GM23338 (cell line): Measurements from ENCODE around the gene VSIG10L2. TPM values are rescaled to one million over a fixed set of nuclear protein-coding genes. Genes with fewer than 3 reads are reported as not detected.

Experiments used
- ATAC-seq: fragments of 200-7000 bp; cut with Tn5 transposase; 3 replicates; pipeline ENCODE4 v1.9.1; 2020
- DNase-seq: peaks from one replicate; pipeline ENCODE4 v3.0.0-alpha.2; 2015; ENCODE audit warnings: low spot score
- H2AFZ ChIP-seq: fragments of 200-600 bp; sonication (generic); 2 replicates; pipeline ENCODE4 v1.8.0; 2016; ENCODE audit warnings: antibody characterized with exemption, mild to moderate bottlenecking, moderate library complexity
- H3F3A ChIP-seq: fragments of 200-600 bp; sonication (generic); replicated peaks from 2 replicates; pipeline ENCODE4 v1.8.0; 2017; ENCODE audit warnings: antibody characterized with exemption, mixed run types, low read depth
- H3K27ac ChIP-seq: fragments of 200-600 bp; sonication (generic); 2 replicates; pipeline ENCODE4 v1.6.1; 2016; ENCODE audit warnings: low read depth
- H3K27me3 ChIP-seq: fragments of 200-600 bp; sonication (generic); 2 replicates; pipeline ENCODE4 v1.8.0; 2016; ENCODE audit warnings: mild to moderate bottlenecking, mixed run types, moderate library complexity; ENCODE audit not compliant: insufficient read depth
- H3K36me3 ChIP-seq: fragments of 200-600 bp; sonication (generic); 2 replicates; pipeline ENCODE4 v1.8.0; 2016; ENCODE audit warnings: mild to moderate bottlenecking; ENCODE audit not compliant: insufficient read depth
- H3K4me1 ChIP-seq: fragments of 200-600 bp; sonication (generic); 2 replicates; pipeline ENCODE4 v1.8.0; 2016; ENCODE audit warnings: mild to moderate bottlenecking, moderate library complexity; ENCODE audit not compliant: insufficient read depth
- H3K4me2 ChIP-seq: fragments of 200-600 bp; sonication (generic); 2 replicates; pipeline ENCODE4 v1.7.1; 2017; ENCODE audit warnings: mixed run types
- H3K4me3 ChIP-seq: fragments of 200-600 bp; sonication (generic); 2 replicates; pipeline ENCODE4 v1.6.1; 2016; ENCODE audit warnings: mixed run types
- H3K79me2 ChIP-seq: fragments of 200-600 bp; sonication (generic); replicated peaks from 2 replicates; pipeline ENCODE4 v1.8.0; 2017; ENCODE audit warnings: mild to moderate bottlenecking; ENCODE audit not compliant: insufficient read depth
- H3K9me2 ChIP-seq: fragments of 200-600 bp; sonication (generic); 2 replicates; pipeline ENCODE4 v1.8.0; 2017; ENCODE audit not compliant: insufficient read depth
- H4K20me1 ChIP-seq: fragments of 200-600 bp; sonication (generic); replicated peaks from 2 replicates; pipeline ENCODE4 v1.8.0; 2017; ENCODE audit warnings: mild to moderate bottlenecking; ENCODE audit not compliant: insufficient read depth
- H3K27ac Mint-ChIP-seq: 2 replicates; pipeline ENCODE4 v1.8.0; 2020; ENCODE audit warnings: inconsistent platforms, mild to moderate bottlenecking, moderate library complexity, mixed read lengths
- H3K27me3 Mint-ChIP-seq: 3 replicates; pipeline ENCODE4 v1.8.0; 2022; ENCODE audit warnings: low read depth, mild to moderate bottlenecking, moderate library complexity, mixed read lengths, inconsistent platforms; ENCODE audit not compliant: insufficient read depth, poor library complexity
- H3K36me3 Mint-ChIP-seq: 3 replicates; pipeline ENCODE4 v1.8.0; 2021; ENCODE audit warnings: low read depth, mild to moderate bottlenecking, inconsistent platforms, moderate library complexity, mixed read lengths
- H3K4me1 Mint-ChIP-seq: 3 replicates; pipeline ENCODE4 v1.8.0; 2020; ENCODE audit warnings: mild to moderate bottlenecking, inconsistent platforms, mixed read lengths
- H3K4me3 Mint-ChIP-seq: 3 replicates; pipeline ENCODE4 v1.8.0; 2021; ENCODE audit warnings: moderate library complexity, mild to moderate bottlenecking, inconsistent platforms, mixed read lengths
- H3K9me3 Mint-ChIP-seq: 3 replicates; pipeline ENCODE4 v1.8.0; 2020; ENCODE audit warnings: moderate library complexity, mild to moderate bottlenecking, inconsistent platforms, mixed read lengths
- CREB1 ChIP-seq: fragments of 250-450 bp; sonication (Bioruptor Pico); IDR thresholded peaks from 2 replicates; pipeline ENCODE4 v1.5.0; 2020; ENCODE audit warnings: low read depth, mild to moderate bottlenecking, moderate library complexity
- EZH2 ChIP-seq: fragments of 200-600 bp; sonication (generic); IDR thresholded peaks from one replicate; pipeline ENCODE4 v1.8.0; 2017; ENCODE audit warnings: antibody characterized with exemption, mild to moderate bottlenecking, low read depth; ENCODE audit not compliant: unreplicated experiment
- EZH2phosphoT487 ChIP-seq: fragments of 200-600 bp; sonication (generic); IDR thresholded peaks from one replicate; pipeline ENCODE4 v1.8.1; 2018; ENCODE audit warnings: antibody characterized with exemption; ENCODE audit not compliant: unreplicated experiment
- JUNB ChIP-seq: IDR thresholded peaks from one replicate; pipeline ENCODE4 v1.6.1; 2016; ENCODE audit warnings: antibody characterized with exemption; ENCODE audit not compliant: unreplicated experiment
- NANOG ChIP-seq: IDR thresholded peaks from 2 replicates; pipeline ENCODE4 v1.6.1; 2016; ENCODE audit warnings: antibody characterized with exemption, borderline replicate concordance
- POLR2AphosphoS5 ChIP-seq: IDR thresholded peaks from 2 replicates; pipeline ENCODE4 v1.6.1; 2016; ENCODE audit warnings: antibody characterized with exemption, low read depth
- STAT1 ChIP-seq: IDR thresholded peaks from one replicate; pipeline ENCODE4 v1.6.1; 2016; ENCODE audit warnings: antibody characterized with exemption; ENCODE audit not compliant: unreplicated experiment
- ZNF114 ChIP-seq: fragments of 250-450 bp; sonication (Bioruptor Pico); IDR thresholded peaks from 2 replicates; pipeline ENCODE4 v1.5.0; 2020; ENCODE audit warnings: mild to moderate bottlenecking, moderate library complexity
- ZNF331 ChIP-seq: fragments of 250-450 bp; sonication (Bioruptor Pico); IDR thresholded peaks from 2 replicates; pipeline ENCODE4 v1.5.0; 2020; ENCODE audit warnings: low read depth, mild to moderate bottlenecking, moderate library complexity
- polyA plus RNA-seq: library from polyadenylated mRNA; unstranded; fragments of >200 nt; fragmentation: Nextera tagmentation; extraction: Ambion mirVana; gene quantifications from 2 replicates; pipeline ENCODE4 v1.2.1, GENCODE V29; 2016
- total RNA-seq: library from RNA; depleted of rRNA; stranded (reverse); fragments of >200 nt; shearing (Covaris generic); gene quantifications from 2 replicates; pipeline ENCODE4 v1.2.3, GENCODE V29; 2014
- TF ChIP-seq, protein P1 (sequence below), 2 experiments: fragments of 200-600 bp in 1 of 2; sonication (generic) in 1 of 2; conservative IDR thresholded peaks; 2 replicates each; pipeline versions ENCODE4 v1.5.1 to v1.6.1; 2016 to 2017; ENCODE audit warnings: antibody characterized with exemption in 2 of 2, low read depth in 2 of 2, mild to moderate bottlenecking in 2 of 2, moderate library complexity in 1 of 2
- TF ChIP-seq, protein P2 (sequence below): fragments of 250-450 bp; sonication (Bioruptor Pico); IDR thresholded peaks from 2 replicates; pipeline ENCODE4 v1.5.0; 2020; ENCODE audit warnings: mild to moderate bottlenecking, moderate library complexity
- TF ChIP-seq, protein P3 (sequence below): IDR thresholded peaks from one replicate; pipeline ENCODE4 v1.6.1; 2018; ENCODE audit warnings: antibody characterized with exemption; ENCODE audit not compliant: unreplicated experiment
- TF ChIP-seq, protein P4 (sequence below): IDR thresholded peaks from 2 replicates; pipeline ENCODE4 v1.6.1; 2016; ENCODE audit warnings: antibody characterized with exemption

Gene VSIG10L2
- total and polyA plus RNA-seq, 2 experiments from 2014 or later, result 0.63 TPM; not detected in 1

DNA sequence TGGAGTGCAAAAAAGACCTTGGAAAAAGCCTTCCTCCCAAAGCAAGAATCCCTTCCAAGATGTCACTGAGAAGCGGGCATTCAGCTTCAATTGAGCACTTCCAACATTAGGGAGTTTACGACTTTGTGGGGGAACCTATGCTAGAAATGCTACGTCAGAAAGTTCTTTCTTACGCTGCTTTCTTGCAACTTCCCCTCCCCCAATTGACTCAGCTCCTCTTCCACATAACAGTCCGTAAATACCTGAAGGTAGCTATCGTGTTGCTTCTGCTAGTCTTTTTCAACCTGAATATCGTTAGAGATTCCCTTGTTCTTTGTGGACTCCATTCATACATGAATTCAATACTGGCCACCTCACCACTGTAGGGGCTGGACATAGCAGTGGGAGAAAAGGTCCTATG is 47.0 kb downstream of the VSIG10L2 start:
- H3K9me3 Mint-ChIP-seq, result no peaks in the 10 kb centered on the region
- H4K20me1 ChIP-seq, result 0 out of 2 replicates have a peak, but pooled peaks cover 2% of the 10 kb centered on the region
- H3K4me3 ChIP-seq, result no peak overlapping the region
- peak; percentile 57 for DNase-seq
- H3K4me2 ChIP-seq, result peak overlapping the region; percentile 9; the same call in 1 of the 2 replicates
- peaks cover 3% of the 10 kb centered on the region; the same call in 1 of the 2 replicates for H3K36me3 ChIP-seq
- H3K4me1 ChIP-seq, result peaks cover 14% of the 10 kb centered on the region
- H3K79me2 ChIP-seq, result no peaks in the 10 kb centered on the region
- TF ChIP-seq EZH2, result no peak
- no peak for TF ChIP-seq EZH2phosphoT487
- no peak for TF ChIP-seq CREB1 (CRISPR knock-in tag)
- no peak for TF ChIP-seq ZNF114 (CRISPR knock-in tag)
- TF ChIP-seq, protein P1, sequence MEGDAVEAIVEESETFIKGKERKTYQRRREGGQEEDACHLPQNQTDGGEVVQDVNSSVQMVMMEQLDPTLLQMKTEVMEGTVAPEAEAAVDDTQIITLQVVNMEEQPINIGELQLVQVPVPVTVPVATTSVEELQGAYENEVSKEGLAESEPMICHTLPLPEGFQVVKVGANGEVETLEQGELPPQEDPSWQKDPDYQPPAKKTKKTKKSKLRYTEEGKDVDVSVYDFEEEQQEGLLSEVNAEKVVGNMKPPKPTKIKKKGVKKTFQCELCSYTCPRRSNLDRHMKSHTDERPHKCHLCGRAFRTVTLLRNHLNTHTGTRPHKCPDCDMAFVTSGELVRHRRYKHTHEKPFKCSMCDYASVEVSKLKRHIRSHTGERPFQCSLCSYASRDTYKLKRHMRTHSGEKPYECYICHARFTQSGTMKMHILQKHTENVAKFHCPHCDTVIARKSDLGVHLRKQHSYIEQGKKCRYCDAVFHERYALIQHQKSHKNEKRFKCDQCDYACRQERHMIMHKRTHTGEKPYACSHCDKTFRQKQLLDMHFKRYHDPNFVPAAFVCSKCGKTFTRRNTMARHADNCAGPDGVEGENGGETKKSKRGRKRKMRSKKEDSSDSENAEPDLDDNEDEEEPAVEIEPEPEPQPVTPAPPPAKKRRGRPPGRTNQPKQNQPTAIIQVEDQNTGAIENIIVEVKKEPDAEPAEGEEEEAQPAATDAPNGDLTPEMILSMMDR (conservative IDR thresholded peaks at IDR 0.05; ENCODE audit: low read depth in 2 of 2), result no peak
- TF ChIP-seq, protein P2, sequence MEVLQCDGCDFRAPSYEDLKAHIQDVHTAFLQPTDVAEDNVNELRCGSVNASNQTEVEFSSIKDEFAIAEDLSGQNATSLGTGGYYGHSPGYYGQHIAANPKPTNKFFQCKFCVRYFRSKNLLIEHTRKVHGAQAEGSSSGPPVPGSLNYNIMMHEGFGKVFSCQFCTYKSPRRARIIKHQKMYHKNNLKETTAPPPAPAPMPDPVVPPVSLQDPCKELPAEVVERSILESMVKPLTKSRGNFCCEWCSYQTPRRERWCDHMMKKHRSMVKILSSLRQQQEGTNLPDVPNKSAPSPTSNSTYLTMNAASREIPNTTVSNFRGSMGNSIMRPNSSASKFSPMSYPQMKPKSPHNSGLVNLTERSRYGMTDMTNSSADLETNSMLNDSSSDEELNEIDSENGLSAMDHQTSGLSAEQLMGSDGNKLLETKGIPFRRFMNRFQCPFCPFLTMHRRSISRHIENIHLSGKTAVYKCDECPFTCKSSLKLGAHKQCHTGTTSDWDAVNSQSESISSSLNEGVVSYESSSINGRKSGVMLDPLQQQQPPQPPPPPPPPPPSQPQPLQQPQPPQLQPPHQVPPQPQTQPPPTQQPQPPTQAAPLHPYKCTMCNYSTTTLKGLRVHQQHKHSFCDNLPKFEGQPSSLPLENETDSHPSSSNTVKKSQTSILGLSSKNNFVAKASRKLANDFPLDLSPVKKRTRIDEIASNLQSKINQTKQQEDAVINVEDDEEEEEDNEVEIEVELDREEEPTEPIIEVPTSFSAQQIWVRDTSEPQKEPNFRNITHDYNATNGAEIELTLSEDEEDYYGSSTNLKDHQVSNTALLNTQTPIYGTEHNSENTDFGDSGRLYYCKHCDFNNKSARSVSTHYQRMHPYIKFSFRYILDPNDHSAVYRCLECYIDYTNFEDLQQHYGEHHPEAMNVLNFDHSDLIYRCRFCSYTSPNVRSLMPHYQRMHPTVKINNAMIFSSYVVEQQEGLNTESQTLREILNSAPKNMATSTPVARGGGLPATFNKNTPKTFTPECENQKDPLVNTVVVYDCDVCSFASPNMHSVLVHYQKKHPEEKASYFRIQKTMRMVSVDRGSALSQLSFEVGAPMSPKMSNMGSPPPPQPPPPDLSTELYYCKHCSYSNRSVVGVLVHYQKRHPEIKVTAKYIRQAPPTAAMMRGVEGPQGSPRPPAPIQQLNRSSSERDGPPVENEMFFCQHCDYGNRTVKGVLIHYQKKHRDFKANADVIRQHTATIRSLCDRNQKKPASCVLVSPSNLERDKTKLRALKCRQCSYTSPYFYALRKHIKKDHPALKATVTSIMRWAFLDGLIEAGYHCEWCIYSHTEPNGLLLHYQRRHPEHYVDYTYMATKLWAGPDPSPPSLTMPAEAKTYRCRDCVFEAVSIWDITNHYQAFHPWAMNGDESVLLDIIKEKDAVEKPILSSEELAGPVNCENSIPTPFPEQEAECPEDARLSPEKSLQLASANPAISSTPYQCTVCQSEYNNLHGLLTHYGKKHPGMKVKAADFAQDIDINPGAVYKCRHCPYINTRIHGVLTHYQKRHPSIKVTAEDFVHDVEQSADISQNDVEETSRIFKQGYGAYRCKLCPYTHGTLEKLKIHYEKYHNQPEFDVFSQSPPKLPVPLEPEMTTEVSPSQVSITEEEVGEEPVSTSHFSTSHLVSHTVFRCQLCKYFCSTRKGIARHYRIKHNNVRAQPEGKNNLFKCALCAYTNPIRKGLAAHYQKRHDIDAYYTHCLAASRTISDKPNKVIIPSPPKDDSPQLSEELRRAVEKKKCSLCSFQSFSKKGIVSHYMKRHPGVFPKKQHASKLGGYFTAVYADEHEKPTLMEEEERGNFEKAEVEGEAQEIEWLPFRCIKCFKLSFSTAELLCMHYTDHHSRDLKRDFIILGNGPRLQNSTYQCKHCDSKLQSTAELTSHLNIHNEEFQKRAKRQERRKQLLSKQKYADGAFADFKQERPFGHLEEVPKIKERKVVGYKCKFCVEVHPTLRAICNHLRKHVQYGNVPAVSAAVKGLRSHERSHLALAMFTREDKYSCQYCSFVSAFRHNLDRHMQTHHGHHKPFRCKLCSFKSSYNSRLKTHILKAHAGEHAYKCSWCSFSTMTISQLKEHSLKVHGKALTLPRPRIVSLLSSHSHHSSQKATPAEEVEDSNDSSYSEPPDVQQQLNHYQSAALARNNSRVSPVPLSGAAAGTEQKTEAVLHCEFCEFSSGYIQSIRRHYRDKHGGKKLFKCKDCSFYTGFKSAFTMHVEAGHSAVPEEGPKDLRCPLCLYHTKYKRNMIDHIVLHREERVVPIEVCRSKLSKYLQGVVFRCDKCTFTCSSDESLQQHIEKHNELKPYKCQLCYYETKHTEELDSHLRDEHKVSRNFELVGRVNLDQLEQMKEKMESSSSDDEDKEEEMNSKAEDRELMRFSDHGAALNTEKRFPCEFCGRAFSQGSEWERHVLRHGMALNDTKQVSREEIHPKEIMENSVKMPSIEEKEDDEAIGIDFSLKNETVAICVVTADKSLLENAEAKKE, result no peak
- TF ChIP-seq NANOG, result no peak
- TF ChIP-seq POLR2AphosphoS5, result no peak
- TF ChIP-seq STAT1, result no peak
- TF ChIP-seq, protein P3, sequence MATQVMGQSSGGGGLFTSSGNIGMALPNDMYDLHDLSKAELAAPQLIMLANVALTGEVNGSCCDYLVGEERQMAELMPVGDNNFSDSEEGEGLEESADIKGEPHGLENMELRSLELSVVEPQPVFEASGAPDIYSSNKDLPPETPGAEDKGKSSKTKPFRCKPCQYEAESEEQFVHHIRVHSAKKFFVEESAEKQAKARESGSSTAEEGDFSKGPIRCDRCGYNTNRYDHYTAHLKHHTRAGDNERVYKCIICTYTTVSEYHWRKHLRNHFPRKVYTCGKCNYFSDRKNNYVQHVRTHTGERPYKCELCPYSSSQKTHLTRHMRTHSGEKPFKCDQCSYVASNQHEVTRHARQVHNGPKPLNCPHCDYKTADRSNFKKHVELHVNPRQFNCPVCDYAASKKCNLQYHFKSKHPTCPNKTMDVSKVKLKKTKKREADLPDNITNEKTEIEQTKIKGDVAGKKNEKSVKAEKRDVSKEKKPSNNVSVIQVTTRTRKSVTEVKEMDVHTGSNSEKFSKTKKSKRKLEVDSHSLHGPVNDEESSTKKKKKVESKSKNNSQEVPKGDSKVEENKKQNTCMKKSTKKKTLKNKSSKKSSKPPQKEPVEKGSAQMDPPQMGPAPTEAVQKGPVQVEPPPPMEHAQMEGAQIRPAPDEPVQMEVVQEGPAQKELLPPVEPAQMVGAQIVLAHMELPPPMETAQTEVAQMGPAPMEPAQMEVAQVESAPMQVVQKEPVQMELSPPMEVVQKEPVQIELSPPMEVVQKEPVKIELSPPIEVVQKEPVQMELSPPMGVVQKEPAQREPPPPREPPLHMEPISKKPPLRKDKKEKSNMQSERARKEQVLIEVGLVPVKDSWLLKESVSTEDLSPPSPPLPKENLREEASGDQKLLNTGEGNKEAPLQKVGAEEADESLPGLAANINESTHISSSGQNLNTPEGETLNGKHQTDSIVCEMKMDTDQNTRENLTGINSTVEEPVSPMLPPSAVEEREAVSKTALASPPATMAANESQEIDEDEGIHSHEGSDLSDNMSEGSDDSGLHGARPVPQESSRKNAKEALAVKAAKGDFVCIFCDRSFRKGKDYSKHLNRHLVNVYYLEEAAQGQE, result no peak
- TF ChIP-seq, protein P4, sequence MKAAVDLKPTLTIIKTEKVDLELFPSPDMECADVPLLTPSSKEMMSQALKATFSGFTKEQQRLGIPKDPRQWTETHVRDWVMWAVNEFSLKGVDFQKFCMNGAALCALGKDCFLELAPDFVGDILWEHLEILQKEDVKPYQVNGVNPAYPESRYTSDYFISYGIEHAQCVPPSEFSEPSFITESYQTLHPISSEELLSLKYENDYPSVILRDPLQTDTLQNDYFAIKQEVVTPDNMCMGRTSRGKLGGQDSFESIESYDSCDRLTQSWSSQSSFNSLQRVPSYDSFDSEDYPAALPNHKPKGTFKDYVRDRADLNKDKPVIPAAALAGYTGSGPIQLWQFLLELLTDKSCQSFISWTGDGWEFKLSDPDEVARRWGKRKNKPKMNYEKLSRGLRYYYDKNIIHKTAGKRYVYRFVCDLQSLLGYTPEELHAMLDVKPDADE, result no peak
- TF ChIP-seq ZNF331, result no peak
- no peak for TF ChIP-seq JUNB
- H3K4me3 Mint-ChIP-seq, result no peak overlapping the region
- H2AFZ ChIP-seq, result no peak overlapping the region
- peaks cover 9% of the 10 kb centered on the region for H3K4me1 Mint-ChIP-seq
- H3K27me3 ChIP-seq, result no peaks in the 10 kb centered on the region
- peaks cover 11% of the 10 kb centered on the region; the same call in 2 of the 3 replicates for H3K36me3 Mint-ChIP-seq
- no peaks in the 10 kb centered on the region for H3F3A ChIP-seq
- H3K27me3 Mint-ChIP-seq, result no peaks in the 10 kb centered on the region
- no peak overlapping the region for H3K27ac Mint-ChIP-seq
- ATAC-seq, result no peak
- peak overlapping the region; percentile 1; the same call in 1 of the 2 replicates for H3K27ac ChIP-seq
- H3K9me2 ChIP-seq, result no peaks in the 10 kb centered on the region
